Measurements from ENCODE around the gene CHTOP.

- TF ChIP-seq EZH2 (IDR thresholded peaks at IDR 0.05; ENCODE audit: insufficient read depth, poor library complexity, severe bottlenecking): no peak
- TF ChIP-seq EZH2phosphoT487 (IDR thresholded peaks at IDR 0.05; ENCODE audit: insufficient read depth, low read depth): no peak
These were observed 13.5 kb downstream of the CHTOP start for GRCh38 chr1:153647346-153647714.

All from GM23248 (cell line).